Measurements from ENCODE around the gene PTGES. TPM values are rescaled to one million over a fixed set of nuclear protein-coding genes. Genes with fewer than 3 reads are reported as not detected.

The PTGES gene
- total RNA-seq, 1 donor from 2014 or later, result 11.1 TPM

DNA sequence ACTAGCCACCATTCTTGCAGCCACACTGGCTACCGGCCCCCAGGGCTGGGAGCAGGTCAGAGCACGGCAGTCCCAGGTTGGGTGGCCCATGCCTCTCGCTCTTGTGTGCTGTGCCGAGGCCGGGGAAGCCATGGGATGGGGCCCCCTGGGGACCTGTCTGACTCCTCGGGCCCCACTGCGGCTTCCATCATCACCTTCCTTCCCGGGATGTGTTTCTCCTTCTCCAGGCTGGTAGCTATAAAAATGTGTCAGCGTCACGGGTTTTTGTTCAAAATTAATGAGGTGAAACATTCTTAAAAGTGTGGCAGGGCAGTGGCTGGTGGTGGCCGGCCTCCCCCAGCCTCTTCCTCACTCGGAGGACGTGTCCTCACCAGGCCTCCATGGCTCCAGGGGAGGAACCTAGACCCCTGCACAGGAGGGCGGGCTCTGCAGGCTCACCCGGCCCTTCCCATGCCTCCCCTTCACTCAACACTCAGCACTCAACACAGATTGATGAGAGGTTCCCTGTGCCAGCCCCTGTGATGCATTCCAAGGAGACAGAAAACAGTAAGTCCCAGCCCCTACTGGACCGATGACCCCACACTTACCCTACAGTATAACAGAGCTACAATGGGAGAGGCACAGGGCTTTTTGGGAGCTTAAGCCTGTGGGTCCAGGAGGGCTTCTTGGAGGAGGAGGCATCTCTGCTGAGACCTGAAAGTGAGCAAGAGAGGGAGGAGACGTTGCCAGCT lies 43.2 kb downstream of the PTGES start:
- Histone ChIP-seq H3K36me3 (ENCODE audit: control insufficient read depth, insufficient read depth, low read length) (no peaks in the 10 kb centered on the region), H3K4me3 (ENCODE audit: low read depth, low read length) (no peak overlapping the region), H3K27me3 (ENCODE audit: control insufficient read depth, insufficient read depth, low read length) (no peaks in the 10 kb centered on the region)
- DNase-seq (ENCODE audit: low read depth), result no peak
- no peak for TF ChIP-seq CTCF (IDR thresholded peaks at IDR 0.05; ENCODE audit: insufficient read depth, low read length, severe bottlenecking)
- FAIRE-seq, result no peak

DNA sequence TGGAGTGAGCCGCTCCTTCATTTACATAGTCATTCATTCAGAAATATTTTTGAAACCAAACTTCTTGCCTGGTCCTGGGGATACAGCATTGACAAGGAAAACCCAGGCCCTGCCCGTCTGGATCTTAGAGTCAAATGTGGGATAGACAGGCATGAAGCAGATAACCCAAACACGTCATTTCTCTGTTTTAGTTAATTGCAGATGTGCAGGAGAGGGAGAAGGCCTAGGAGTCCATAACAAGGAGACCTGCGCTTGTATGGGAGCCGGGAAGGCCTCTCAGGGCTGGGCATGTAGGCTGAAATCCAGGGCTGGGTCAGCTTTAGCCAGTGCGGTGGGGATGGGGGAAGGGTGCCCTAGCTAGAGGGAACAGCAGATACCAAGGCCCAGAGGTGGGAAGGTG lies 44.0 kb downstream of the PTGES start:
- no peak overlapping the region for H3K4me3 ChIP-seq (ENCODE audit: low read depth, low read length)
- no peaks in the 10 kb centered on the region for H3K36me3 ChIP-seq (ENCODE audit: control insufficient read depth, insufficient read depth, low read length)
- DNase-seq (ENCODE audit: low read depth), result no peak
- peaks cover 2% of the 10 kb centered on the region for H3K27me3 ChIP-seq (ENCODE audit: control insufficient read depth, insufficient read depth, low read length)
- TF ChIP-seq CTCF (IDR thresholded peaks at IDR 0.05; ENCODE audit: insufficient read depth, low read length, severe bottlenecking), result no peak
- no peak for FAIRE-seq

DNA sequence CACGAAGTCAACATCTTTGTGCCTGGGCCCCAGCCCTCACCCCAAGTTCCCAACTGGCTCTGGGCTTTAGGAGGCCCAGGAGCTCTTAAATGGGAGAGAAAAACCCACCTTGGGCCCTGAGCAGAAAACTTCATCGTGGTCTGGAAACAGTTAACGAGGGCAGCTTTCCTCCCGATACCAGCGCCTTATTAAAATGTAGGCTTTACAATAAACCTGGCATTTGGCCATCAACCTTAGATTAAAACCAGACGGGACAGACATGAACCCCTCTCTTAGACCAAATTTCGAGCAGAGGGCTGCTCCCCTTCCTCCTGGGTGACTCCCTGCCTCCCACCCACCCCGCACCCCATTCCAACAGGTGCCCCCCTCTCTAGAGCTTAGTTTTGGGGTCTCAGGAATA lies 48.0 kb downstream of the PTGES start:
- DNase-seq (ENCODE audit: low read depth) (no peak), FAIRE-seq (no peak)
- H3K36me3 ChIP-seq (ENCODE audit: control insufficient read depth, insufficient read depth, low read length), result no peaks in the 10 kb centered on the region
- peaks cover 6% of the 10 kb centered on the region for H3K27me3 ChIP-seq (ENCODE audit: control insufficient read depth, insufficient read depth, low read length)
- H3K4me3 ChIP-seq (ENCODE audit: low read depth, low read length), result no peak overlapping the region
- TF ChIP-seq CTCF (IDR thresholded peaks at IDR 0.05; ENCODE audit: insufficient read depth, low read length, severe bottlenecking), result no peak

DNA sequence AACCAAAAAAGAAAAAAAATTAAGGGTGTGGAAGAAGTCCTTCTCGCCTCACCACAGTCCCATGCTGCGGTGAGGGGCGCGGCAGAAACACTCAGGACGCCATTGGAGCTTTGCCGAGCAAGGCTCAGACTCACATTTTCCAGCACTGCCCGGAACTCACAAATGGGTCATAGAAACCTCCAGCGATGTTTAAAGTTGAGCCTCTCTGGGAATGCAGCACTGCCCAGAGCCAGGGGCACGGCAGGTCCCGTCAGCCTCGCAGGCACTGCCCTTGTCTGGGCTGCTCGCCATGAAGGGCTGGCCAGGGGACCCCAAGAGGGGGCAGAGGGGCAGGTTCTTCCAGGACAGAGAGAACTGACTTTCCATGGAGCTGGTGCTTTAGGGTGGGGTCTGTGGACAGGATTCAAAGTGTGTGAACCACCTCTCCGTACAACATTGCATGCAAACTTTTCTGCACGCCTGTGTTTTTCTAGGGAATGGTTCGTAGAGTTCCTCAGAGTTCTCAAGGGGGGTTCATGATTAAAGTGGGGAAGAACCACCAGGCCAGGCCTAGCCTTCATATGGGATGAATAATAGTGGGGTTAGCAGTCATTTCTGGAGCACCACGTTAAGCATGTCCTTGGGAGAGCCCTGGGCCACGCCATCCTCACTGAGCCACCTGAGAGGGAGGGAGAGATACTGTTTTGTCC lies 49.0 kb downstream of the PTGES start:
- H3K36me3 ChIP-seq (ENCODE audit: control insufficient read depth, insufficient read depth, low read length), result no peaks in the 10 kb centered on the region
- FAIRE-seq (no peak), DNase-seq (ENCODE audit: low read depth) (no peak)
- peaks cover 9% of the 10 kb centered on the region for H3K27me3 ChIP-seq (ENCODE audit: control insufficient read depth, insufficient read depth, low read length)
- TF ChIP-seq CTCF (IDR thresholded peaks at IDR 0.05; ENCODE audit: insufficient read depth, low read length, severe bottlenecking), result no peak
- H3K4me3 ChIP-seq (ENCODE audit: low read depth, low read length), result no peak overlapping the region

GRCh38 chr9:129702589-129703520 lies 50.0 kb downstream of the PTGES start:
- H3K4me3 ChIP-seq (ENCODE audit: low read depth, low read length), result no peak overlapping the region

More at GRCh38 chr9:129702589-129703520, 50.0 kb downstream of the PTGES start:
- DNase-seq (ENCODE audit: low read depth), result peak; percentile 74
- peaks cover 17% of the 10 kb centered on the region for H3K27me3 ChIP-seq (ENCODE audit: control insufficient read depth, insufficient read depth, low read length)
- FAIRE-seq, result no peak
- TF ChIP-seq CTCF (IDR thresholded peaks at IDR 0.05; ENCODE audit: insufficient read depth, low read length, severe bottlenecking), result no peak
- no peaks in the 10 kb centered on the region for H3K36me3 ChIP-seq (ENCODE audit: control insufficient read depth, insufficient read depth, low read length)

Data from bronchial epithelial cell (primary cell).